AG04450 (cell line): ENCODE results near the gene LY86. TPM values are rescaled to one million over a fixed set of nuclear protein-coding genes. Genes with fewer than 3 reads are reported as not detected.
A peak's percentile ranks its signal among the peaks of the same experiment; 100 is the strongest.

ENCODE experiments used
- CTCF ChIA-PET: fragments of 300-600, 350-600 bp; formaldehyde crosslinking; extraction: SDS; loops from one replicate; lab custom pipeline; 2022; ENCODE audit warnings: antibody characterized with exemption, inconsistent platforms; lab: Charles Lee
- POLR2A ChIA-PET: fragments of 350-600 bp; formaldehyde crosslinking; extraction: SDS; loops from one replicate; lab custom pipeline; 2021; ENCODE audit warnings: antibody characterized with exemption, inconsistent platforms; lab: Yijun Ruan, JAX
- DNase-seq: peaks from one replicate; pipeline ENCODE4 v3.0.0-alpha.2; 2011; ENCODE audit warnings: low read depth, low spot score
- H3K27ac ChIP-seq: one replicate; pipeline ENCODE4 v1.5.1; 2012; ENCODE audit warnings: low read depth, low read length, control low read depth
- H3K27me3 ChIP-seq: one replicate; pipeline ENCODE4 v1.6.0; 2012; ENCODE audit warnings: low read length; ENCODE audit not compliant: control insufficient read depth, insufficient read depth
- H3K4me3 ChIP-seq: 2 replicates; pipeline ENCODE4 v1.5.1; 2011; ENCODE audit warnings: mild to moderate bottlenecking, low read depth, low read length, control low read depth
- H3K9me3 ChIP-seq: 2 replicates; pipeline ENCODE4 v1.5.1; 2012; ENCODE audit warnings: low read length; ENCODE audit not compliant: control insufficient read depth, insufficient read depth
- CTCF ChIP-seq: IDR thresholded peaks from 2 replicates; pipeline ENCODE4 v1.5.1; 2011; ENCODE audit warnings: low read depth, low read length, control low read depth, inconsistent platforms
- polyA plus RNA-seq: library from polyadenylated mRNA; depleted of rRNA; stranded (reverse); fragments of >200 nt; gene quantifications from 2 replicates; pipeline ENCODE4 v1.2.3, GENCODE V29; 2011

Gene LY86
- polyA plus RNA-seq, 1 experiment = not detected

- peaks cover 8% of the 10 kb centered on the region for H3K27me3 ChIP-seq
- no peak for DNase-seq
- H3K4me3 ChIP-seq = no peak overlapping the region
- CTCF ChIA-PET = no interaction called here
- H3K27ac ChIP-seq = no peak overlapping the region
- peaks cover 6% of the 10 kb centered on the region; the same call in 1 of the 2 replicates for H3K9me3 ChIP-seq
- no peak for TF ChIP-seq CTCF
- POLR2A ChIA-PET = no interaction called here
Measured at GRCh38 chr6:6694825-6695624, 106.5 kb downstream of the LY86 start.

- H3K9me3 ChIP-seq = peaks cover 6% of the 10 kb centered on the region; the same call in 1 of the 2 replicates
- ChIA-PET POLR2A (no interaction called here), CTCF (interaction anchor here (0.9 to 1.5 kb wide), 3 partner anchors 10 to 548 kb away, joined by 4 to 11 read pairs (median 5); no protein-coding TSS in a partner anchor)
- peaks cover 8% of the 10 kb centered on the region for H3K27me3 ChIP-seq
- no peak for DNase-seq
- no peak overlapping the region for H3K27ac ChIP-seq
- TF ChIP-seq CTCF = no peak
- no peak overlapping the region for H3K4me3 ChIP-seq
Measured at GRCh38 chr6:6695625-6696276, 107.2 kb downstream of the LY86 start.

GRCh38 chr6:6696867-6697531, 108.5 kb downstream of the LY86 start:
- ChIA-PET CTCF (interaction anchor here (0.6 to 1.5 kb wide), 18 partner anchors 12 to 918 kb away, joined by 3 to 11 read pairs (median 4); no protein-coding TSS in a partner anchor), POLR2A (no interaction called here)
- no peaks in the 10 kb centered on the region for H3K9me3 ChIP-seq
- no peak overlapping the region for H3K27ac ChIP-seq
- peak; percentile 67 for TF ChIP-seq CTCF
- no peak overlapping the region for H3K4me3 ChIP-seq
- no peak for DNase-seq
- peaks cover 11% of the 10 kb centered on the region for H3K27me3 ChIP-seq

DNA sequence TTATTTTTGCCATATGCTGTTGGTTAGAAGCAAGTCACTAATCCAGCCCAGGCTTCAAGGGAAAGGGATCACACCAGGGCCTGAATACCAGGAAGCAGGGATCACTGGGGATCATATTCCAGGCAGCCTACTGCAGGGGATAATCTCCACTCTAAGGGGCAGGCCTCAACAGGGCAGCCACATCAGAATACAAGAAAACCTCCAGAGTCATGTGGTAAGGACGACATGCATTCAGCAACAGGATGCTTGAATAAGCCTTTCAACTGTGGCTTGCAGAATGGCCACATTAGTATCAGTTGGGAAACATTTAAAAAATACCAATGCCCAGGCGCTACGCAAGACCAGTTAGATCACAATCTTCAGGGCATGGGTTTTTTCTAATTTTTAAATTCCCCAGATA, 109.1 kb downstream of the LY86 start:
- CTCF ChIA-PET = no interaction called here

More for the DNA sequence above, 109.1 kb downstream of the LY86 start:
- TF ChIP-seq CTCF = no peak
- Histone ChIP-seq H3K27ac (no peak overlapping the region), H3K9me3 (no peaks in the 10 kb centered on the region), H3K4me3 (no peak overlapping the region), H3K27me3 (peaks cover 11% of the 10 kb centered on the region)
- POLR2A ChIA-PET = no interaction called here
- no peak for DNase-seq
